DND-41 (cell line): ENCODE measurements around the gene SPATS2.
A peak's percentile ranks its signal among the peaks of the same experiment; 100 is the strongest.

ENCODE experiments used
- ATAC-seq: fragments of 200-7000 bp; cut with Tn5 transposase; 3 replicates; pipeline ENCODE4 v1.9.1; 2021; ENCODE audit warnings: low read depth; ENCODE audit not compliant: insufficient read depth
- DNase-seq: peaks from one replicate; pipeline ENCODE4 v3.0.0-alpha.2; 2020
- H2AFZ ChIP-seq: 2 replicates; pipeline ENCODE4 v1.6.0; 2012; ENCODE audit warnings: low read depth, low read length
- H3K27ac ChIP-seq: 2 replicates; pipeline ENCODE4 v1.5.1; 2012; ENCODE audit warnings: low read length, inconsistent platforms
- H3K27me3 ChIP-seq: fragments of 200-600 bp; sonication (generic); 2 replicates; pipeline ENCODE4 v1.6.0; 2012; ENCODE audit warnings: low read length, mild to moderate bottlenecking, inconsistent platforms; ENCODE audit not compliant: insufficient read depth, poor library complexity
- H3K36me3 ChIP-seq: 2 replicates; pipeline ENCODE4 v1.5.1; 2012; ENCODE audit warnings: low read length, inconsistent platforms; ENCODE audit not compliant: insufficient read depth
- H3K4me1 ChIP-seq: 2 replicates; pipeline ENCODE4 v1.5.1; 2012; ENCODE audit warnings: mild to moderate bottlenecking, low read length; ENCODE audit not compliant: insufficient read depth
- H3K4me2 ChIP-seq: 2 replicates; pipeline ENCODE4 v1.6.0; 2012; ENCODE audit warnings: mild to moderate bottlenecking, moderate library complexity, low read length, inconsistent platforms; ENCODE audit not compliant: insufficient read depth
- H3K4me3 ChIP-seq, 2 experiments: fragments of 200-600 bp in 1 of 2; shearing (Covaris generic) in 1 of 2; 2 replicates each; pipeline ENCODE4 v1.5.1; 2012 to 2016; ENCODE audit warnings: inconsistent platforms in 2 of 2, low read length in 2 of 2, mild to moderate bottlenecking in 2 of 2, low read depth in 1 of 2, moderate library complexity in 1 of 2
- H3K79me2 ChIP-seq: 2 replicates; pipeline ENCODE4 v1.6.0; 2012; ENCODE audit warnings: low read length, inconsistent platforms; ENCODE audit not compliant: insufficient read depth
- H3K9ac ChIP-seq: 2 replicates; pipeline ENCODE4 v1.6.0; 2012; ENCODE audit warnings: low read depth, mild to moderate bottlenecking, inconsistent platforms, low read length, moderate library complexity
- H3K9me3 ChIP-seq: 2 replicates; pipeline ENCODE4 v1.5.1; 2012; ENCODE audit warnings: low read length, moderate library complexity, mild to moderate bottlenecking, inconsistent platforms; ENCODE audit not compliant: insufficient read depth, severe bottlenecking
- H4K20me1 ChIP-seq: 2 replicates; pipeline ENCODE4 v1.6.0; 2012; ENCODE audit warnings: low read length; ENCODE audit not compliant: insufficient read depth
- EZH2 ChIP-seq: IDR thresholded peaks from 3 replicates; pipeline ENCODE4 v1.6.1; 2012; ENCODE audit warnings: borderline replicate concordance, low read depth, mild to moderate bottlenecking, moderate library complexity, low read length, inconsistent platforms; ENCODE audit not compliant: severe bottlenecking
- TF ChIP-seq, protein P1 (sequence below): IDR thresholded peaks from 2 replicates; pipeline ENCODE4 v1.5.1; 2012; ENCODE audit warnings: borderline replicate concordance, low read length, moderate library complexity, mild to moderate bottlenecking; ENCODE audit not compliant: poor library complexity, severe bottlenecking; ENCODE audit errors: extremely low read depth

Gene SPATS2

DNA sequence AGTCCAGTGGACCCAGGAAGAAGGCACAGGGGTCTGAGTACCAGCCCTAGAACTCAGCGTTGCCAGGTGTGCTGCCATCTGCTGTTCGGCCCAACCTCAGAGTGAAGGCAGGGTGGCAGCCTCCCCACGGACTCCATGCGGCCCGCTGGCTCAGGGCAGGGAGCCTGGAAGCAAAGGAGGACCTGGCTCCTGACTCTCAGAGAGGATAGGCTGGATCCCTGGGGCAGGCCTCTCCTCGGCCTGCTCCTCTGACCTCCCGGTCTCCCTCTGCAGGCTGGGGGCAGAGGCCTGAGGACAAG, 190.6 kb downstream of the SPATS2 start:
- DNase-seq = no peak
- TF ChIP-seq, protein P1, sequence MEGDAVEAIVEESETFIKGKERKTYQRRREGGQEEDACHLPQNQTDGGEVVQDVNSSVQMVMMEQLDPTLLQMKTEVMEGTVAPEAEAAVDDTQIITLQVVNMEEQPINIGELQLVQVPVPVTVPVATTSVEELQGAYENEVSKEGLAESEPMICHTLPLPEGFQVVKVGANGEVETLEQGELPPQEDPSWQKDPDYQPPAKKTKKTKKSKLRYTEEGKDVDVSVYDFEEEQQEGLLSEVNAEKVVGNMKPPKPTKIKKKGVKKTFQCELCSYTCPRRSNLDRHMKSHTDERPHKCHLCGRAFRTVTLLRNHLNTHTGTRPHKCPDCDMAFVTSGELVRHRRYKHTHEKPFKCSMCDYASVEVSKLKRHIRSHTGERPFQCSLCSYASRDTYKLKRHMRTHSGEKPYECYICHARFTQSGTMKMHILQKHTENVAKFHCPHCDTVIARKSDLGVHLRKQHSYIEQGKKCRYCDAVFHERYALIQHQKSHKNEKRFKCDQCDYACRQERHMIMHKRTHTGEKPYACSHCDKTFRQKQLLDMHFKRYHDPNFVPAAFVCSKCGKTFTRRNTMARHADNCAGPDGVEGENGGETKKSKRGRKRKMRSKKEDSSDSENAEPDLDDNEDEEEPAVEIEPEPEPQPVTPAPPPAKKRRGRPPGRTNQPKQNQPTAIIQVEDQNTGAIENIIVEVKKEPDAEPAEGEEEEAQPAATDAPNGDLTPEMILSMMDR = peak; percentile 48
- no peak for TF ChIP-seq EZH2
- Histone ChIP-seq H3K36me3 (peaks cover 60% of the 10 kb centered on the region), H3K27me3 (no peaks in the 10 kb centered on the region), H3K79me2 (no peaks in the 10 kb centered on the region), H3K4me3 (no peak overlapping the region), H3K4me1 (no peaks in the 10 kb centered on the region), H3K9ac (no peak overlapping the region), H3K4me2 (no peak overlapping the region), H4K20me1 (0 out of 2 replicates have a peak, but pooled peaks cover 3% of the 10 kb centered on the region), H2AFZ (no peak overlapping the region), H3K9me3 (no peaks in the 10 kb centered on the region), H3K27ac (no peak overlapping the region)
- ATAC-seq = peak; percentile 32; the same call in 1 of the 3 replicates

DNA sequence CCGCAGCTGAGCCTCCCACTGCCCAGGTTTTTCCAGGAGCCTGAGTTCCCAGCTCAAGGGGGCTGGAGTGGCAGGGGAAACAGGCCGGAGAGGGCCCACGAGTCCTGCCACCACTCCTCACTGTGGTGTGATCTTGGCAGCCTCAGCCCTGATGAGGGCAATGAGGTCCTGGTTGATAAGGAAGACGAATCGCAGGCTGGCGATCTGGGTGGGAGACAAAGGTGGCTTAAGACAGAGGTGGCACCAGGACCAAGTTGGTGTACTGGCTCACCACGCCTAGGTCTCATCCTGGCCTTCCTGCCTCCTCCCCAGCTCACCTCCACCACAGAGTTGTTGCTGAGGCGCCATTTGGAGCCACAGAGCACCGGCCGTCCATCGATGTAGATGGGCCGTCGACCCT, 191.3 kb downstream of the SPATS2 start:
- no peak overlapping the region for H2AFZ ChIP-seq
- no peak overlapping the region for H3K27ac ChIP-seq

GRCh38 chr12:49559011-49559675, 191.9 kb downstream of the SPATS2 start:
- no peak overlapping the region for H3K4me3 ChIP-seq
- TF ChIP-seq, protein P1 = no peak
- DNase-seq = no peak
- no peak for ATAC-seq
- H3K4me2 ChIP-seq = no peak overlapping the region
- no peaks in the 10 kb centered on the region for H3K9me3 ChIP-seq
- H3K27ac ChIP-seq = no peak overlapping the region
- no peaks in the 10 kb centered on the region for H3K79me2 ChIP-seq
- no peak overlapping the region for H2AFZ ChIP-seq
- H3K9ac ChIP-seq = no peak overlapping the region
- 0 out of 2 replicates have a peak, but pooled peaks cover 3% of the 10 kb centered on the region for H4K20me1 ChIP-seq
- peaks cover 73% of the 10 kb centered on the region for H3K36me3 ChIP-seq
- H3K27me3 ChIP-seq = no peaks in the 10 kb centered on the region
- no peaks in the 10 kb centered on the region for H3K4me1 ChIP-seq

More for the DNA sequence above, 191.3 kb downstream of the SPATS2 start:
- ATAC-seq (no peak), DNase-seq (no peak)
- H3K79me2 ChIP-seq = no peaks in the 10 kb centered on the region
- TF ChIP-seq, protein P1 = no peak
- no peak for TF ChIP-seq EZH2
- no peaks in the 10 kb centered on the region for H3K27me3 ChIP-seq
- 0 out of 2 replicates have a peak, but pooled peaks cover 3% of the 10 kb centered on the region for H4K20me1 ChIP-seq
- no peak overlapping the region for H3K9ac ChIP-seq
- no peak overlapping the region for H3K4me2 ChIP-seq
- no peak overlapping the region for H3K4me3 ChIP-seq
- H3K4me1 ChIP-seq = no peaks in the 10 kb centered on the region
- no peaks in the 10 kb centered on the region for H3K9me3 ChIP-seq
- H3K36me3 ChIP-seq = peaks cover 67% of the 10 kb centered on the region
